SK-N-SH treated with all-trans-retinoic acid at 6 μM for 48 hours (cell line): ENCODE results near the gene DNAJC5G.
"Not testable (repeated sequence)": the region's sequence is repeated elsewhere in the genome, so short reads cannot be mapped to it uniquely, and the experiment has no call there.

Experiments used
- ATAC-seq: fragments of 200-7000 bp; cut with Tn5 transposase; 3 replicates; pipeline ENCODE4 v1.9.1; 2020; ENCODE audit warnings: mild to moderate bottlenecking, moderate library complexity
- ARNTL ChIP-seq: fragments of 450-650 bp; formaldehyde crosslinking; IDR thresholded peaks from 2 replicates; pipeline ENCODE4 v1.5.0; 2020; ENCODE audit warnings: low read depth, mild to moderate bottlenecking, moderate library complexity, borderline replicate concordance
- BACH2 ChIP-seq: fragments of 250-450 bp; sonication (Bioruptor Pico); IDR thresholded peaks from 2 replicates; pipeline ENCODE4 v1.9.0; 2021; ENCODE audit warnings: mild to moderate bottlenecking, borderline replicate concordance
- ESRRG ChIP-seq: fragments of 250-450 bp; sonication (Bioruptor Pico); IDR thresholded peaks from 2 replicates; pipeline ENCODE4 v1.6.1; 2021; ENCODE audit warnings: mild to moderate bottlenecking
- GLIS3 ChIP-seq: fragments of 250-450 bp; sonication (Bioruptor Pico); IDR thresholded peaks from 2 replicates; pipeline ENCODE4 v1.5.0; 2020; ENCODE audit warnings: mild to moderate bottlenecking, moderate library complexity
- OSR1 ChIP-seq: fragments of 250-450 bp; sonication (Bioruptor Pico); IDR thresholded peaks from 2 replicates; pipeline ENCODE4 v1.8.0; 2022; ENCODE audit warnings: moderate library complexity, mild to moderate bottlenecking, inconsistent platforms
- PPARA ChIP-seq: fragments of 250-450 bp; sonication (Bioruptor Pico); IDR thresholded peaks from 2 replicates; pipeline ENCODE4 v1.5.0; 2020; ENCODE audit warnings: mild to moderate bottlenecking, borderline replicate concordance
- SNAI2 ChIP-seq: fragments of 250-450 bp; sonication (Bioruptor Pico); IDR thresholded peaks from 2 replicates; pipeline ENCODE4 v1.5.0; 2020; ENCODE audit warnings: mild to moderate bottlenecking, moderate library complexity
- TCF4 ChIP-seq: fragments of 250-450 bp; sonication (Bioruptor Pico); IDR thresholded peaks from 2 replicates; pipeline ENCODE4 v1.8.0; 2021; ENCODE audit warnings: mild to moderate bottlenecking, moderate library complexity, borderline replicate concordance
- TOX ChIP-seq: fragments of 250-450 bp; sonication (Bioruptor Pico); IDR thresholded peaks from 2 replicates; pipeline ENCODE4 v1.8.0; 2021; ENCODE audit warnings: mild to moderate bottlenecking, moderate library complexity, borderline replicate concordance
- ZC3H10 ChIP-seq: fragments of 250-450 bp; sonication (Bioruptor Pico); IDR thresholded peaks from 2 replicates; pipeline ENCODE4 v1.5.1; 2021; ENCODE audit warnings: mild to moderate bottlenecking, moderate library complexity
- ZFP3 ChIP-seq: fragments of 250-450 bp; sonication (Bioruptor Pico); IDR thresholded peaks from 2 replicates; pipeline ENCODE4 v1.5.0; 2020; ENCODE audit warnings: mild to moderate bottlenecking, moderate library complexity
- ZFP30 ChIP-seq: fragments of 450-650 bp; formaldehyde crosslinking; IDR thresholded peaks from 2 replicates; pipeline ENCODE4 v1.5.0; 2022; ENCODE audit warnings: mild to moderate bottlenecking, moderate library complexity
- ZNF565 ChIP-seq: fragments of 450-650 bp; formaldehyde crosslinking; conservative IDR thresholded peaks from 2 replicates; pipeline ENCODE4 v1.5.0; 2020; ENCODE audit warnings: low read depth, mild to moderate bottlenecking, moderate library complexity
- ZNF70 ChIP-seq: fragments of 450-650 bp; formaldehyde crosslinking; IDR thresholded peaks from 2 replicates; pipeline ENCODE4 v1.5.0; 2020; ENCODE audit warnings: mild to moderate bottlenecking, moderate library complexity
- TF ChIP-seq, protein P1 (sequence below): fragments of 250-450 bp; sonication (Bioruptor Pico); IDR thresholded peaks from 2 replicates; pipeline ENCODE4 v1.5.0; 2020; ENCODE audit warnings: mild to moderate bottlenecking, moderate library complexity
- TF ChIP-seq, protein P2 (sequence below): fragments of 250-450 bp; sonication (Bioruptor Pico); IDR thresholded peaks from 2 replicates; pipeline ENCODE4 v1.5.1; 2020; ENCODE audit warnings: low read depth, mild to moderate bottlenecking, moderate library complexity
- TF ChIP-seq, protein P3 (sequence below): fragments of 250-450 bp; sonication (Bioruptor Pico); IDR thresholded peaks from 2 replicates; pipeline ENCODE4 v1.8.0; 2020; ENCODE audit warnings: mild to moderate bottlenecking, moderate library complexity, borderline replicate concordance
- TF ChIP-seq, protein P4 (sequence below): fragments of 250-450 bp; sonication (Bioruptor Pico); IDR thresholded peaks from 2 replicates; pipeline ENCODE4 v1.5.1; 2021; ENCODE audit warnings: mild to moderate bottlenecking, moderate library complexity

Gene DNAJC5G

DNA sequence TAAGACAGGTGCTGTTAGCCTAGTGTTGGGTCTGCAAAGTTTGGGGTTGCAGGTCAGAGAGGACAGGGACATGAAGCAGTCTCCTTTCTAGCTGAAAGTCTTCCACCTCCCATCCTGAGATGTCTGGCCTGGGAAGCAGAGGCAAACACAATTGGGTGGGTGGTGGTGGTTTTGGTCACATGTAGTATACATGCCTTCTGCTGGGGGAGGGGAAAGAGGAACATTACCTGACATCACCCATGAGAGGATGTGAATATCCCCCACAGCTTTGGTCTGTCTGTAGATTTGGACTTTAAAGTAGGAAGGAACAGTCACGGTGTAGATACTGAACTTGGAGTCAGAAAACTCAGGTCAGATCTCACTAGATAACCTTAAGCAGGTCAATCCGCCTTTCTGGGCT lies 4.6 kb upstream of the DNAJC5G start (continued):
- TF ChIP-seq, protein P1, sequence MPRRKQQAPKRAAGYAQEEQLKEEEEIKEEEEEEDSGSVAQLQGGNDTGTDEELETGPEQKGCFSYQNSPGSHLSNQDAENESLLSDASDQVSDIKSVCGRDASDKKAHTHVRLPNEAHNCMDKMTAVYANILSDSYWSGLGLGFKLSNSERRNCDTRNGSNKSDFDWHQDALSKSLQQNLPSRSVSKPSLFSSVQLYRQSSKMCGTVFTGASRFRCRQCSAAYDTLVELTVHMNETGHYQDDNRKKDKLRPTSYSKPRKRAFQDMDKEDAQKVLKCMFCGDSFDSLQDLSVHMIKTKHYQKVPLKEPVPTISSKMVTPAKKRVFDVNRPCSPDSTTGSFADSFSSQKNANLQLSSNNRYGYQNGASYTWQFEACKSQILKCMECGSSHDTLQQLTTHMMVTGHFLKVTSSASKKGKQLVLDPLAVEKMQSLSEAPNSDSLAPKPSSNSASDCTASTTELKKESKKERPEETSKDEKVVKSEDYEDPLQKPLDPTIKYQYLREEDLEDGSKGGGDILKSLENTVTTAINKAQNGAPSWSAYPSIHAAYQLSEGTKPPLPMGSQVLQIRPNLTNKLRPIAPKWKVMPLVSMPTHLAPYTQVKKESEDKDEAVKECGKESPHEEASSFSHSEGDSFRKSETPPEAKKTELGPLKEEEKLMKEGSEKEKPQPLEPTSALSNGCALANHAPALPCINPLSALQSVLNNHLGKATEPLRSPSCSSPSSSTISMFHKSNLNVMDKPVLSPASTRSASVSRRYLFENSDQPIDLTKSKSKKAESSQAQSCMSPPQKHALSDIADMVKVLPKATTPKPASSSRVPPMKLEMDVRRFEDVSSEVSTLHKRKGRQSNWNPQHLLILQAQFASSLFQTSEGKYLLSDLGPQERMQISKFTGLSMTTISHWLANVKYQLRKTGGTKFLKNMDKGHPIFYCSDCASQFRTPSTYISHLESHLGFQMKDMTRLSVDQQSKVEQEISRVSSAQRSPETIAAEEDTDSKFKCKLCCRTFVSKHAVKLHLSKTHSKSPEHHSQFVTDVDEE (CRISPR knock-in tag) = no peak
- TF ChIP-seq ESRRG (CRISPR knock-in tag) = no peak
- no peak for TF ChIP-seq ARNTL (CRISPR knock-in tag)
- no peak for TF ChIP-seq TCF4 (CRISPR knock-in tag)
- no peak for TF ChIP-seq ZFP3 (CRISPR knock-in tag)
- no peak for TF ChIP-seq PPARA
- TF ChIP-seq SNAI2 (CRISPR knock-in tag) = no peak

DNA sequence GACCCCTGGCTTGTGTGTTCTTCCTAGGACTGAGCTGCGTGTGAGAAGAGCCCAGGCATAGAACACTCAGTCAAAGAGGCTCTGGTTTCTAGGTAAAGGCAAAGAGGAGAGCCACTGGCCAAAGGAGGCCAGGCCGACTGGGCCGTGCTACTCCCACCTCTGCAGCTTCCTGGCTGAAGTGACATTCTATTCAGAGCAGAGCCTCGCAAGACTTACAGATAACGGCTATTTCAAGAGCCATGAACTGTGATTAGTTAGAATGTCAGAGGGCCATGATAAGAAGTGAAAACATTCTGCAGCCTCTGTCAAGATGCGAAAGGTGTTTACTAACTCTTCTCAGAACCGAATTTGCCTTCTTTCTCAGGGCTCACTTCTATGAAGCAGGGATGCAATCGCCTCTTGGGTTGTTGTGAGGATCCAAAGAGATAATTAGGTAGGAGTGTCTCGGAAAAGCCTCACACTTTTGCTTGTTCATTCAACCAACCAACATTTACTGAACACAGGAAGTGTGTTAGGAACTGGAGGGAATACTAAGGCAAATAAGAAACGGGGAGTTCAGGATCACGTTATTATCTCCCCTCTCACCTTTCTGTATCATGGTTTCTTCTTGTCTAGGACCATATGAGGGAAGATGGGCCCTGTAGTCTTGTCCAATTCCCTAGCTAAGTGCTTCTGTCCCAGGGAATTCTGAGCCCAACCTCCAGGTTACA lies 3.4 kb upstream of the DNAJC5G start:
- TF ChIP-seq ZNF70 (CRISPR knock-in tag) = no peak
- TF ChIP-seq, protein P2, sequence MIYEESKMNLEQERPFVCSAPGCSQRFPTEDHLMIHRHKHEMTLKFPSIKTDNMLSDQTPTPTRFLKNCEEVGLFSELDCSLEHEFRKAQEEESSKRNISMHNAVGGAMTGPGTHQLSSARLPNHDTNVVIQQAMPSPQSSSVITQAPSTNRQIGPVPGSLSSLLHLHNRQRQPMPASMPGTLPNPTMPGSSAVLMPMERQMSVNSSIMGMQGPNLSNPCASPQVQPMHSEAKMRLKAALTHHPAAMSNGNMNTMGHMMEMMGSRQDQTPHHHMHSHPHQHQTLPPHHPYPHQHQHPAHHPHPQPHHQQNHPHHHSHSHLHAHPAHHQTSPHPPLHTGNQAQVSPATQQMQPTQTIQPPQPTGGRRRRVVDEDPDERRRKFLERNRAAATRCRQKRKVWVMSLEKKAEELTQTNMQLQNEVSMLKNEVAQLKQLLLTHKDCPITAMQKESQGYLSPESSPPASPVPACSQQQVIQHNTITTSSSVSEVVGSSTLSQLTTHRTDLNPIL (CRISPR knock-in tag) = no peak
- TF ChIP-seq SNAI2 (CRISPR knock-in tag) = no peak
- no peak for TF ChIP-seq OSR1 (CRISPR knock-in tag)

DNA sequence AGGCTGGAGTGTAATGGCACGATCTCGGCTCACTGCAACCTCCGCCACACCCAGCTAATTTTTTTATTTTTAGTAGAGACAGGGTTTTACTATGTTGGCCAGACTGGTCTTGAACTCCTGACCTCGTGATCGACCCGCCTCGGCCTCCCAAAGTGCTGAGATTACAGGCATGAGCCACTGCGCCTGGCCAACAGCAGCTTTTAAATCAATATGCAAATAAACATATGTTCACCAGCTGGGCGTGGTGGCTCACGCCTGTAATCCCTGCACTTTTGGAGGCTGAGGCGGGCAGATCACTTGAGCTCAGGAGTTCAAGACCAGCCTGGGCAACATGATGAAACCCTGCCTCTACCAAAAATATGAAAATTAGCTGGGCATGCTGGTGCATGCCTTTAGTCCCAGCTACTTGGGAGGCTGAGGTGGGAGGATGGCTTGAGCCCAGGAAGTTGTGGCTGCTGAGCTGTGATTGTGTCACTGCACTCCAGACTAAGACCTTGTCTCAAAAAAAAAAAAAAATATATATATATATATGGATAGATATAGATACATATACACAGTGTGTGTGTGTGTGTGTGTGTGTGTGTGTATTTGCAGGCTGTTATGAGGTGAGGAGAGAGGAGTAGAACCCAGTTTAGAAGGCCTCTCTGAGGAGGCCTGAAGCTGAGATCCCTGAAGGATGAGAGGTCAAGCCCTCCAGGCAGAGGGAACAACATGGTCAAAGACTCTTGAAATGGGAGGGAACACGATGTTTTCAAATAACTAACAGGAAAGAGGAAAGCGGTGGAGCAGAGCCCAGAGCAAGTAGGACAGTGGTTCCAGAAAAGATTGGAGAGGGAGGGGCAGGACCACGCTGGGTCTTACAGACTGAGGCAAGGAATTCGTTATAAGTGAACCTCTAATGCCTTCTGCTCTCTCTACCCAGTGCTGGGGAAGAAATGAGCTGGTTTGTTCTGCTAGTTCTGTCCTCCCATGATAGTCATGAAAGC lies 2.4 kb upstream of the DNAJC5G start:
- ATAC-seq = not testable (repeated sequence)

More for the DNA sequence above, 3.4 kb upstream of the DNAJC5G start:
- ATAC-seq = no peak

DNA sequence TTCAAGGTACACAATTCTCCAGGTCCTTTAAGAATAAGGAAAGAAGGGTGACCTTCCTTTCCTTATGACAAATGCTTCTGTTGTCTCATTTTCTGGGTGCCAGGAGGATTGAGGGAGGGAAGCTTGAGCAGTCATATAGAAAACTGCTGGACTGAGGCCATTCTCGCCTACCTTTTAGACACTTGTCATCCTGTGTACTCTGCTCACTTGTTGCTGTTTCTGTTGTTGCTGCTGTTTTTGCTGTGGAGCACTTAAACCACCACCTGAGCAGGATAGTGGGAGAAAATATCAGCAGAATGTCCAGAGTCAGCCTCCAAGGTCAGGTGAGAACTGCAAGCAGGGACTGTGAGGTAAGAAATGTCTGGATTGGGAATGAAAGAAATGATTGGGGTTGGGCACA lies 2.8 kb downstream of the DNAJC5G start:
- ATAC-seq = no peak
- TF ChIP-seq BACH2 (CRISPR knock-in tag) (no peak), PPARA (no peak), ZFP30 (CRISPR knock-in tag) (no peak), ARNTL (CRISPR knock-in tag) (no peak), SNAI2 (CRISPR knock-in tag) (no peak), ZFP3 (CRISPR knock-in tag) (no peak), ESRRG (CRISPR knock-in tag) (no peak), OSR1 (CRISPR knock-in tag) (no peak), TOX (CRISPR knock-in tag) (no peak), GLIS3 (CRISPR knock-in tag) (no peak), ZC3H10 (CRISPR knock-in tag) (no peak), ZNF565 (CRISPR knock-in tag) (no peak), ZNF70 (CRISPR knock-in tag) (no peak)
- TF ChIP-seq, protein P1 (CRISPR knock-in tag) = no peak
- TF ChIP-seq, protein P2 (CRISPR knock-in tag) = no peak
- TF ChIP-seq, protein P3, sequence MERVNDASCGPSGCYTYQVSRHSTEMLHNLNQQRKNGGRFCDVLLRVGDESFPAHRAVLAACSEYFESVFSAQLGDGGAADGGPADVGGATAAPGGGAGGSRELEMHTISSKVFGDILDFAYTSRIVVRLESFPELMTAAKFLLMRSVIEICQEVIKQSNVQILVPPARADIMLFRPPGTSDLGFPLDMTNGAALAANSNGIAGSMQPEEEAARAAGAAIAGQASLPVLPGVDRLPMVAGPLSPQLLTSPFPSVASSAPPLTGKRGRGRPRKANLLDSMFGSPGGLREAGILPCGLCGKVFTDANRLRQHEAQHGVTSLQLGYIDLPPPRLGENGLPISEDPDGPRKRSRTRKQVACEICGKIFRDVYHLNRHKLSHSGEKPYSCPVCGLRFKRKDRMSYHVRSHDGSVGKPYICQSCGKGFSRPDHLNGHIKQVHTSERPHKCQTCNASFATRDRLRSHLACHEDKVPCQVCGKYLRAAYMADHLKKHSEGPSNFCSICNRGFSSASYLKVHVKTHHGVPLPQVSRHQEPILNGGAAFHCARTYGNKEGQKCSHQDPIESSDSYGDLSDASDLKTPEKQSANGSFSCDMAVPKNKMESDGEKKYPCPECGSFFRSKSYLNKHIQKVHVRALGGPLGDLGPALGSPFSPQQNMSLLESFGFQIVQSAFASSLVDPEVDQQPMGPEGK (CRISPR knock-in tag) = no peak
- TF ChIP-seq, protein P4, sequence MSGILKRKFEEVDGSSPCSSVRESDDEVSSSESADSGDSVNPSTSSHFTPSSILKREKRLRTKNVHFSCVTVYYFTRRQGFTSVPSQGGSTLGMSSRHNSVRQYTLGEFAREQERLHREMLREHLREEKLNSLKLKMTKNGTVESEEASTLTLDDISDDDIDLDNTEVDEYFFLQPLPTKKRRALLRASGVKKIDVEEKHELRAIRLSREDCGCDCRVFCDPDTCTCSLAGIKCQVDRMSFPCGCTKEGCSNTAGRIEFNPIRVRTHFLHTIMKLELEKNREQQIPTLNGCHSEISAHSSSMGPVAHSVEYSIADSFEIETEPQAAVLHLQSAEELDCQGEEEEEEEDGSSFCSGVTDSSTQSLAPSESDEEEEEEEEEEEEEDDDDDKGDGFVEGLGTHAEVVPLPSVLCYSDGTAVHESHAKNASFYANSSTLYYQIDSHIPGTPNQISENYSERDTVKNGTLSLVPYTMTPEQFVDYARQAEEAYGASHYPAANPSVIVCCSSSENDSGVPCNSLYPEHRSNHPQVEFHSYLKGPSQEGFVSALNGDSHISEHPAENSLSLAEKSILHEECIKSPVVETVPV (CRISPR knock-in tag) = no peak
